ENCODE results near the gene LYZL1.
"Not testable (repeated sequence)": the region's sequence is repeated elsewhere in the genome, so short reads cannot be mapped to it uniquely, and the experiment has no call there.

The LYZL1 gene

DNA sequence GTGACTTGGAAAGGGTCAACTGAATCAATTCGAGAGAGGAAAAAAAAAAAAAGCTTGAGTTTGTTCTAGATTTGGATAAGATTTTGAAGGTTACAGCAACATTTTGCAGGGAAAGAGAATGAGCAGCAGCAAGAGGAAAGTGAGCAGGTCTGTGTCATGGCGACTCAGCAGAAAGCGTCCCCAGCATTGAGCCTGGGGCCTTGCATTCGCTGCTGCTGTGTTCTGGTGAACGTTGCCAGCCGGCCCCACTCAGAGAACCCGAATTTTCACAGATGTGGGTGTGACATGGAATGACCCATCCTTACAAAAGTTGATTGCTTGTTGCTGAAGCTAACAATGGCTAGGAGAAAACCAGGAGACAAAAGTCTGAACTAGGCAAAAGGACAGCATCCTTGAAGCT lies 21.6 kb downstream of the LYZL1 start:
- not testable (repeated sequence) for DNase-seq

DNA sequence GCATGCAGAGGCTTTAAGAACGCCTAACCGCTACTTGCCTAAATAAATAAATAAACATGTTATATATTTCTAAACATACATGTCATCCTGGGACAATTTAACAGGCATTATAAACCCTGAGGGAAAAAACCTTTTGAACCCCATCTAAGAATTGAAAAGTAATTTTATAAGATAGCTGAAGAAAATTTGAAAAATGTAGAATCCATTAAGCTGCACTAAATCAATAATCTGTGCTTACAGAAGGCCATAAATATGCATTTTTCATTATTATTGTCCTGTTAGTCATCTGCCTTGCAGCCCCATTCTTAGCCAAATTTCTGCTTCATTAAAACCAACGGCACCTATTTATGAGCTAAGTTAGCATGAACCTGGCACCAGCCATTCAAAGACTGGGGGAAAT lies 24.2 kb downstream of the LYZL1 start:
- DNase-seq: no peak

- no peak for DNase-seq
These were observed 25.9 kb downstream of the LYZL1 start for GRCh38 chr10:29314726-29315125.

- DNase-seq: no peak
These were observed 26.9 kb downstream of the LYZL1 start for GRCh38 chr10:29315814-29316213.

GRCh38 chr10:29316308-29317026 lies 27.6 kb downstream of the LYZL1 start:
- no peak for DNase-seq

- DNase-seq: no peak
These were observed 28.2 kb downstream of the LYZL1 start for GRCh38 chr10:29317027-29317420.

- no peak for DNase-seq
These were observed 28.7 kb downstream of the LYZL1 start for GRCh38 chr10:29317423-29318021.

- not testable (repeated sequence) for DNase-seq
These were observed 29.5 kb downstream of the LYZL1 start for GRCh38 chr10:29318141-29319071.

DNA sequence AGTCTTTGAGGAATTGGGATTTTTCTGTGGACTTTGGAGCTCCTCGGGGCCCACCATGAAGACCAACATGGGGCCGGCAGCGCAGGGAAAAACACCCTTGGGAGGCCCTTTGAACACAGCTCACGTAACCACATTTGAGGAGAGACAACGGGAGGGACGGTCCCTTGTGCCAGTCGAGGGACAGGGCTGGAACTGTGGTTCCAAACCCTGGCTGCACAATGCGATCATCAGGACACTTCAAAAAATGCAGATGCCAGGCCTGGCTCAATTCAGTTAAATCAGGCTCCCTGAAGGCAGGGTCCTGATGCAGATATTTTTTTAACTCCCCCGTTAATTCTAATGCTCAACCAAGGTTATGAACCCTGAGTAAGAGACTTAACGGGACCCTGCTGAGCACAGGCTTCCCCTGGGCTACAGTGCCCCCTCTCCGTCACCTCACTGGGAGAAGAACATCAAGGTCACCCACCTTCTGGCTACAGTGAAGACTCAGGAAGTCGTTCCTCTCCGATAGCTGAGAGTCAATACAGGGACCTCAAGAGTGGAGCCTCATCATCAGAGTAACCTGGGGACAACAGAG lies 30.4 kb downstream of the LYZL1 start:
- no peak for DNase-seq

- not testable (repeated sequence) for DNase-seq
These were observed 31.8 kb downstream of the LYZL1 start for GRCh38 chr10:29320680-29321121.

GRCh38 chr10:29321656-29322055 lies 32.8 kb downstream of the LYZL1 start:
- DNase-seq: no peak

DNA sequence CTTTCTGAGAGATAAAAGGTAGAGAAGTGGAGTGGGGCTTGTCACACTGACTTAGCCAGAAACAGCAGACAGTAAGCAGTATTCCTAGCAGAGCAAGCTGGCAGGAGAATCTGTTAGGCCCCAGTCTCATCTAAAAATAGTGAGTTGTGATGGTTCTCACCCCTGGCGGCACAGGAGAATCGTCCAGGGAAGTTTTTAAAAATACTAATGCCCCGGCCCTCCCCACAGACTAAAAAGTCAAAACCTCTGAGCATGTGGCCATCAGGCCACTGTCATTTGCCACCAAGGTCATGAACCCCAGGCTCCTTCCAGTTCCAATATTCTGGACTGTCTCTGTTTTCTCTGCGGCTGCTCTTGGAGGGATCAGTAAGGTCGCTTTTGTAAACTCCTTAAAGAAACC lies 34.0 kb downstream of the LYZL1 start:
- DNase-seq: no peak

DNA sequence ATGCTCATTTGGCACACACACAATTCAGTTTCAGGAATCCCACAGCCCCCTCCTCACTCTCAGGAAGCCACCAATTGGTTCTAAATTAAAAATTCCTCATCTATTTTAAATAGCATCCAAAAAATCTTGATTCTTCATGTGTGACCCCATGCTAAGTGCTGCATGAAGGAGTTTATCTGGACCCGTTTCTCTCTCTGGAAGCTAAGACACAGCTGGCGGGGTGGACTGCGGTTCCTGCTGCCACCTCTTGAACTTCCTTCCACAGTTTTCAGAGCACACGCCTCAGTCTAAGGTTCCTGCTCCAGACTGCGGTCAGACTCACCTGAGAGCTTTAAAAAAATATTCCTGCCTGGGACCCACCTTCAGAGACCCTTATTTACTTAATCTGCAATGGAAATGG lies 34.5 kb downstream of the LYZL1 start:
- no peak for DNase-seq

DNA sequence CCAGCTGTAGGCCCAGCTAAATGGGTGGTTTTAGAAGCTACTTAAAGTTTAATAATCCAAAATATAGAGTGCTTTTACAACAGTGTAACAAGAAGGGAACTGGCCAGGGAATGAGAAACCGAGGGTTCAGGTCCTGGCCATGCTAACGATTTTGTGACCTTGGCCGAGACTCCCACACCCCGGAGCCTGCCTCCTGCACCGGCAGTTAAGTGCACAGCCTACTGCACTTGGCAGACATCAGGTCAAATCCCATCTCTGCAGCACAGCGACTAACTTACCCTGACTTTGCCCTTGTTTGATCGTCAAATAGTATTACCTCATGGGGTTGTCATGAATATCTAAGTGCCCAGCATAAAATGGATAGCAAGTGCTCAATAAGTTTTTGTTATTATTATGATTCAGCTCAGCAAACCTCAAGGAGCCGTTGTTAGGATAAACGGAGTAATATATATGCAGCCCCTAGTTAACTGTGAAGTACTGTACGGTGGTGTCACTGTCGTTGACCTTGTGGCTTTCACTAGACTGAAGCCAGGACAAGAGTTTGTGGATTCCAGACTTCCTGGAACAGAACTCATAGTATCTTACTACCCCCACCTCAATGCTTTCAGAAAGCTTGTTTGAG lies 35.5 kb downstream of the LYZL1 start:
- no peak for DNase-seq

DNA sequence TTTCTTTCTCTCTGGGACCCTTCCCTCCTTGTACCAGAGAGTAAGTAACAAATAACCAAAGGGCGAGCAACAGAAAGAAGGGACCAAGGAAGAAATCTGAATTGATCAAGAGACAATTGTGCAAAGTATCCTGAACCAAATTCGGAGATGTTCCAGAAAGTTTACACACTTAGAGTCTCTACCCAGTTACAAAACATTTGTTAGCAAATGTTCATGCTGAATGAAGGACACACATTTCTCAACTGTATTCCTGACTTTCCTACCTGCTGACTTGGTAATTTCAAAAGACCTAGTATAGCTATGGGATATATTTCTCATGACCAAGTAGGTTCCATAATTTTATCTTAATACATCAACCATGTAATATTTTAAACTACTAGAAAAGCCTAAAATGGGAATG lies 37.4 kb downstream of the LYZL1 start:
- no peak for DNase-seq

DNA sequence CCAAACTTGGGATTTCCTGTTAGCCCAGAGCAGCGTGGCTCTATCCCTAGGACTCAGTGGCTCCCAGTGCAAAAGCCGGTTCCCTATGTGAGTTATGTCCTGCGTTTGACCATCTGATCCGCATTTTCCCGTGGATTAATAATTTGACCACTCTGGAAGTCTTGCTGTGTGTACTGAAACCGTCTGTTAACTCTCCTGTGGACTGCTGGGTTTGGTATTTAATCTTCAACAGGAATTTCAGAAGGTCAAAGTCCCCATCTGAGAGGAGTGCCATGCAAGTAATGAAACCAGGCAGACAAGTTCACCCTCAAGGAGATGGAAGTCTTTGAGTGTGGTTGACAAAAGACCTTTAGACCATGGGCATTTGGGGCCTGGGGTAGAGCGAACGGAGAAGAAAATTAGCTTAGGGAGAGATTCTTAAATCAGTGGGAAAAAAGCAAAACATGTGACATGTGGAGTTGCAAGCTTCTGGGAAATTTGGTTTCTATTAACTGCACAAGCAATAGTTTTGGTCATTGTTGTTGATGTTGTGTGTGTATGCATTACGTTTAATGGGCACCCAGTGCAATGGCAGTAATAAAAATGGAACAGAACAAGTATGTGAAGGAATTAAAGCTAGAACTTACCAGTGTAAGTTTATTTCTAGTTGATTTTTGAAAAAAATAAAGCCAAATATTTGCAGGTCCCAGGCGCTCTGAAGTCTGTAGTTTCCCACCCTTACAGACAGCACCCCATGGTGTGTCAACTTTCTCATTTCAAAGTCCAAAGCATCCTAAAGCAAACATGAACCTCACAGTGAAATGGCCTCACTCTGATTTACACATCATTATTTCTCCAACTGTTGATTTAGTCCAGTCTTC lies 38.2 kb downstream of the LYZL1 start:
- no peak for DNase-seq

GRCh38 chr10:29327746-29328102 lies 38.9 kb downstream of the LYZL1 start:
- DNase-seq: no peak

- DNase-seq: no peak
These were observed 40.1 kb downstream of the LYZL1 start for GRCh38 chr10:29328983-29329382.

DNA sequence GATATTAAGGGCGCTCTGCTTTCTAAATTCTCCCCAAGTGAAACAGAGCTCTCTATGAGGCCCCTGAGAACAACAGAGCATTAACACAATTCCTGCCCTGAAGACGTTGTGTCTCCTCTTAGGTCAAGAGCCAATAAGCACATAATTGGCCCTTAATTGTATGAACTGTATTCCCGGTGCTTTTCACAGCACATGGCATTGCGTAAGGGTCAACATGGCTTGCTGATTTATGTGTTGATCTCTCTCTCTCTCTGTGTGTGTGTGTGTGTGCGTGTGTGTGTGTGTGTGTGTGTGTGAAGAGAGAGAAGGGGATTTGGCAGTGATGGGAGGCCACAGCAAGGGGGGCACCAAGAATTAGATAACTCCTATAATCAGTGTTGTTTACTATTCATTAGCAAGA lies 40.5 kb downstream of the LYZL1 start:
- no peak for DNase-seq

GRCh38 chr10:29332061-29332760 lies 43.3 kb downstream of the LYZL1 start:
- no peak for DNase-seq

DNA sequence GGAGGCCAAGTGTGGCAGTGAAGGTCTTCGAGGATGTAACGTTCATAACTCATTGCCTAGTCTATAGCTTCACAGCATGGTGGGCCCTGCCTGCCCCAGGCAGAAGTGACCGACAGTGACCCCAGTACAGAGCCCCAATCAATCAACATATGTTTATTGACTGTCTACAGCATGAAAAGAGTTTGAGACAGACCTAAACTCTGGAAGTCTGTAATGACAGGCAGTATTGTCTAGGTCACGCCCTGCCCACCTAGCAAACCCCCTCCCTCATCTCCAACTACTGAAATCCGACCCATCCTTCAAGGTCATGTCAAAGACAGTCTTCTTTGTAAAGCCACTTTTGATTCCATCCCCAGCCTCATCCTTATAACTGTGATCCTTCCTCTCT lies 43.9 kb downstream of the LYZL1 start:
- no peak for DNase-seq

Data from Kasumi-1 (cell line).